ENCODE data around the gene PCSK7. TPM values are rescaled to one million over a fixed set of nuclear protein-coding genes. Genes with fewer than 3 reads are reported as not detected.

Gene PCSK7
- polyA plus RNA-seq, 1 donor (not counting 4 experiments of a cell fraction or from before 2014, with no cell fraction given): 32.9 TPM

- H3K4me2 ChIP-seq (ENCODE audit: control insufficient read depth, extremely low read depth, insufficient read depth, low read depth, low read length): no peak overlapping the region
- no peaks in the 10 kb centered on the region for H3K27me3 ChIP-seq (ENCODE audit: control insufficient read depth, extremely low read depth, insufficient read depth, low read length)
- no peaks in the 10 kb centered on the region for H4K20me1 ChIP-seq (ENCODE audit: control insufficient read depth, extremely low read depth, insufficient read depth, low read length)
- peaks cover 13% of the 10 kb centered on the region for H3K4me1 ChIP-seq (ENCODE audit: control insufficient read depth, extremely low read depth, insufficient read depth, low read length)
- peaks cover 1 to 8% of the 10 kb centered on the region in 2 experiments for H3K36me3 ChIP-seq (ENCODE audit: control insufficient read depth in 2 of 2, extremely low read depth in 1 of 2, insufficient read depth in 2 of 2, low read length in 2 of 2)
- no peak for TF ChIP-seq EZH2 (IDR thresholded peaks at IDR 0.05; ENCODE audit: low read length)
- TF ChIP-seq, protein P1, sequence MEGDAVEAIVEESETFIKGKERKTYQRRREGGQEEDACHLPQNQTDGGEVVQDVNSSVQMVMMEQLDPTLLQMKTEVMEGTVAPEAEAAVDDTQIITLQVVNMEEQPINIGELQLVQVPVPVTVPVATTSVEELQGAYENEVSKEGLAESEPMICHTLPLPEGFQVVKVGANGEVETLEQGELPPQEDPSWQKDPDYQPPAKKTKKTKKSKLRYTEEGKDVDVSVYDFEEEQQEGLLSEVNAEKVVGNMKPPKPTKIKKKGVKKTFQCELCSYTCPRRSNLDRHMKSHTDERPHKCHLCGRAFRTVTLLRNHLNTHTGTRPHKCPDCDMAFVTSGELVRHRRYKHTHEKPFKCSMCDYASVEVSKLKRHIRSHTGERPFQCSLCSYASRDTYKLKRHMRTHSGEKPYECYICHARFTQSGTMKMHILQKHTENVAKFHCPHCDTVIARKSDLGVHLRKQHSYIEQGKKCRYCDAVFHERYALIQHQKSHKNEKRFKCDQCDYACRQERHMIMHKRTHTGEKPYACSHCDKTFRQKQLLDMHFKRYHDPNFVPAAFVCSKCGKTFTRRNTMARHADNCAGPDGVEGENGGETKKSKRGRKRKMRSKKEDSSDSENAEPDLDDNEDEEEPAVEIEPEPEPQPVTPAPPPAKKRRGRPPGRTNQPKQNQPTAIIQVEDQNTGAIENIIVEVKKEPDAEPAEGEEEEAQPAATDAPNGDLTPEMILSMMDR (optimal IDR thresholded peaks at IDR 0.05 in 1 of 3, IDR thresholded peaks at IDR 0.05 in 1 of 3, conservative IDR thresholded peaks at IDR 0.05 in 1 of 3; ENCODE audit: extremely low read depth in 1 of 3, insufficient read depth in 2 of 3, low read length in 3 of 3): no peak
- H3K9me3 ChIP-seq (ENCODE audit: control insufficient read depth, low read depth, low read length): no peaks in the 10 kb centered on the region
- H3K4me3 ChIP-seq (ENCODE audit: control insufficient read depth in 2 of 3, extremely low read depth in 1 of 3, insufficient read depth in 2 of 3, low read depth in 1 of 3, low read length in 3 of 3): no peak overlapping the region
- H3K9ac ChIP-seq (ENCODE audit: control insufficient read depth, extremely low read depth, insufficient read depth, low read length): no peak overlapping the region
- peaks cover 2% of the 10 kb centered on the region for H3K9me1 ChIP-seq (ENCODE audit: control insufficient read depth, extremely low read depth, insufficient read depth, low read length)
- H2AFZ ChIP-seq (ENCODE audit: control insufficient read depth, low read length): no peak overlapping the region
- no peak for FAIRE-seq
- no peak for DNase-seq (ENCODE audit: low read depth, low spot score)
- H3K79me2 ChIP-seq (ENCODE audit: control insufficient read depth, insufficient read depth, low read length): no peaks in the 10 kb centered on the region
- no peak overlapping the region for H3K27ac ChIP-seq (ENCODE audit: control insufficient read depth, insufficient read depth, low read length)
- dilution Hi-C loops (cut with MboI; ENCODE audit: extremely low pct_ligation_motif_present, low sequenced_read_pairs): no loop called here
Measured at GRCh38 chr11:117256573-117256972, 24.7 kb upstream of the PCSK7 start.

- Histone ChIP-seq H3K4me3 (ENCODE audit: control insufficient read depth in 2 of 3, extremely low read depth in 1 of 3, insufficient read depth in 2 of 3, low read depth in 1 of 3, low read length in 3 of 3) (no peak overlapping the region), H3K27me3 (ENCODE audit: control insufficient read depth, extremely low read depth, insufficient read depth, low read length) (no peaks in the 10 kb centered on the region), H3K9ac (ENCODE audit: control insufficient read depth, extremely low read depth, insufficient read depth, low read length) (no peak overlapping the region), H3K4me2 (ENCODE audit: control insufficient read depth, extremely low read depth, insufficient read depth, low read depth, low read length) (no peak overlapping the region), H3K9me1 (ENCODE audit: control insufficient read depth, extremely low read depth, insufficient read depth, low read length) (peaks cover 2% of the 10 kb centered on the region), H3K9me3 (ENCODE audit: control insufficient read depth, low read depth, low read length) (no peaks in the 10 kb centered on the region), H3K27ac (ENCODE audit: control insufficient read depth, insufficient read depth, low read length) (no peak overlapping the region), H2AFZ (ENCODE audit: control insufficient read depth, low read length) (no peak overlapping the region), H3K79me2 (ENCODE audit: control insufficient read depth, insufficient read depth, low read length) (no peaks in the 10 kb centered on the region), H4K20me1 (ENCODE audit: control insufficient read depth, extremely low read depth, insufficient read depth, low read length) (no peaks in the 10 kb centered on the region), H3K4me1 (ENCODE audit: control insufficient read depth, extremely low read depth, insufficient read depth, low read length) (peaks cover 13% of the 10 kb centered on the region), H3K36me3 (ENCODE audit: control insufficient read depth in 2 of 2, extremely low read depth in 1 of 2, insufficient read depth in 2 of 2, low read length in 2 of 2) (peaks cover 1 to 8% of the 10 kb centered on the region in 2 experiments)
- dilution Hi-C loops (cut with MboI; ENCODE audit: extremely low pct_ligation_motif_present, low sequenced_read_pairs): no loop called here
- TF ChIP-seq, protein P1 (optimal IDR thresholded peaks at IDR 0.05 in 1 of 3, IDR thresholded peaks at IDR 0.05 in 1 of 3, conservative IDR thresholded peaks at IDR 0.05 in 1 of 3; ENCODE audit: extremely low read depth in 1 of 3, insufficient read depth in 2 of 3, low read length in 3 of 3): no peak
- TF ChIP-seq EZH2 (IDR thresholded peaks at IDR 0.05; ENCODE audit: low read length): no peak
- DNase-seq (ENCODE audit: low read depth, low spot score): no peak
- no peak for FAIRE-seq
Measured at GRCh38 chr11:117255966-117256365, 24.1 kb upstream of the PCSK7 start.

All from keratinocyte (primary cell).